HFFc6 (cell line): ENCODE data around the gene RPS19. TPM values are rescaled to one million over a fixed set of nuclear protein-coding genes. Genes with fewer than 3 reads are reported as not detected.

ENCODE experiments used
- DNase-seq: peaks from one replicate; pipeline ENCODE4 v3.0.0-alpha.2; 2018
- H3K27ac Mint-ChIP-seq: 2 replicates; pipeline ENCODE4 v1.8.0; 2020; ENCODE audit warnings: mild to moderate bottlenecking, mixed read lengths
- H3K27me3 Mint-ChIP-seq: 2 replicates; pipeline ENCODE4 v1.8.0; 2021; ENCODE audit warnings: mild to moderate bottlenecking, moderate library complexity, mixed read lengths; ENCODE audit not compliant: insufficient read depth
- H3K36me3 Mint-ChIP-seq: 2 replicates; pipeline ENCODE4 v1.8.0; 2021; ENCODE audit warnings: low read depth, mixed read lengths
- H3K4me1 Mint-ChIP-seq: 2 replicates; pipeline ENCODE4 v1.8.0; 2020; ENCODE audit warnings: low read depth, mixed read lengths
- H3K4me3 Mint-ChIP-seq: 2 replicates; pipeline ENCODE4 v1.8.0; 2020; ENCODE audit warnings: mild to moderate bottlenecking, moderate library complexity, mixed read lengths
- H3K9me3 Mint-ChIP-seq: 2 replicates; pipeline ENCODE4 v1.8.0; 2020; ENCODE audit warnings: mild to moderate bottlenecking, mixed read lengths
- total RNA-seq, 6 experiments: library from RNA; stranded (reverse); fragmentation: NEBNext Ultra II Directional; extraction: Animal tissue kit (Norgen Biotek cat#: 25700); gene quantifications; 2 replicates in 1 of 6; 3 replicates in 5 of 6; pipeline ENCODE4 v1.2.3, GENCODE V29; 2021
- TF ChIP-seq, protein P1 (sequence below): fragments of 200-600 bp; sonication (generic); IDR thresholded peaks from 2 replicates; pipeline ENCODE4 v1.5.0; 2021; ENCODE audit warnings: antibody characterized with exemption, mild to moderate bottlenecking

Gene RPS19
- total RNA-seq, 6 experiments from 2014 or later = 2,312 to 2,495 (median 2,438) TPM

DNA sequence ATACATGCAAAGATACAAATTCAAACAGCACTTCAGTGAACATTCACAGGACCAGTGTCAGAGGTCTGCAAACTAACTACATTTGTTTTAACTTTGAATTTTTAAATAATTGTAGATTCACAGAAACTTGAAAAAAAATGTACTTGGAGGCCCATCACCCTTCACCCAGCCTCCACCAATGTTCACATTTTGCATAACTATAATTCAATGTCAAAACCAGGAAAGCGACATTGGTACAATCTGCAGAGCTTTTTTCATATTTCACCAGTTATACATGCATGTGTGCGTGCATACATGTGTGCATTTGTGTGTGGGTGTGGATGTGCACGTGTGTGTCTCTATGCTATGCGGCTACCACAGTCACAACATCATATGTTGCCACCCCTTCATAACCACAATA is 44.8 kb upstream of the RPS19 start:
- TF ChIP-seq, protein P1, sequence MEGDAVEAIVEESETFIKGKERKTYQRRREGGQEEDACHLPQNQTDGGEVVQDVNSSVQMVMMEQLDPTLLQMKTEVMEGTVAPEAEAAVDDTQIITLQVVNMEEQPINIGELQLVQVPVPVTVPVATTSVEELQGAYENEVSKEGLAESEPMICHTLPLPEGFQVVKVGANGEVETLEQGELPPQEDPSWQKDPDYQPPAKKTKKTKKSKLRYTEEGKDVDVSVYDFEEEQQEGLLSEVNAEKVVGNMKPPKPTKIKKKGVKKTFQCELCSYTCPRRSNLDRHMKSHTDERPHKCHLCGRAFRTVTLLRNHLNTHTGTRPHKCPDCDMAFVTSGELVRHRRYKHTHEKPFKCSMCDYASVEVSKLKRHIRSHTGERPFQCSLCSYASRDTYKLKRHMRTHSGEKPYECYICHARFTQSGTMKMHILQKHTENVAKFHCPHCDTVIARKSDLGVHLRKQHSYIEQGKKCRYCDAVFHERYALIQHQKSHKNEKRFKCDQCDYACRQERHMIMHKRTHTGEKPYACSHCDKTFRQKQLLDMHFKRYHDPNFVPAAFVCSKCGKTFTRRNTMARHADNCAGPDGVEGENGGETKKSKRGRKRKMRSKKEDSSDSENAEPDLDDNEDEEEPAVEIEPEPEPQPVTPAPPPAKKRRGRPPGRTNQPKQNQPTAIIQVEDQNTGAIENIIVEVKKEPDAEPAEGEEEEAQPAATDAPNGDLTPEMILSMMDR = no peak
- H3K36me3 Mint-ChIP-seq = no peaks in the 10 kb centered on the region
- H3K27me3 Mint-ChIP-seq = peaks cover 11% of the 10 kb centered on the region
- no peak for DNase-seq
- no peaks in the 10 kb centered on the region for H3K4me1 Mint-ChIP-seq
- H3K9me3 Mint-ChIP-seq = no peaks in the 10 kb centered on the region
- no peak overlapping the region for H3K27ac Mint-ChIP-seq
- no peak overlapping the region for H3K4me3 Mint-ChIP-seq

DNA sequence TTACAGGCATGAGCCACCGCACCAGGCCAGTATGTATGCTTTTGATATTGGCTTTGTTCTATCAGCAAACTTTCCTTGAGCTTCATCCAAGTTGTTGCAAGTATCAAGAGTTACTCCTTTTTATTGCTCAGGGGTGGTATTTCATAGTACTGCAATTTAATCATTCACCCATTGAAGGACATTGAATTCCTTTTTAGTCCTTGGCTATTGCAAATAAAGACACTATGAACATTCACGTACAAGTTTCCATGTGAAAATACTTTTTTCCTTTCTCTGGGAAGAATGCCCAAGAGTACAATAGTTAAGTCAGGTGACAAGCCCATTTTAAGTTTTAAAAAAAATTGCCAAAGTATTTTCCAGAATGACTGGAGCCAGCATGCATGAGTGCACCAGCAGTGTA is 43.3 kb upstream of the RPS19 start:
- no peak overlapping the region for H3K4me3 Mint-ChIP-seq
- H3K9me3 Mint-ChIP-seq = no peaks in the 10 kb centered on the region
- no peaks in the 10 kb centered on the region for H3K36me3 Mint-ChIP-seq
- DNase-seq = no peak
- no peak overlapping the region for H3K27ac Mint-ChIP-seq
- peaks cover 16% of the 10 kb centered on the region for H3K27me3 Mint-ChIP-seq
- TF ChIP-seq, protein P1 = no peak
- H3K4me1 Mint-ChIP-seq = no peaks in the 10 kb centered on the region

DNA sequence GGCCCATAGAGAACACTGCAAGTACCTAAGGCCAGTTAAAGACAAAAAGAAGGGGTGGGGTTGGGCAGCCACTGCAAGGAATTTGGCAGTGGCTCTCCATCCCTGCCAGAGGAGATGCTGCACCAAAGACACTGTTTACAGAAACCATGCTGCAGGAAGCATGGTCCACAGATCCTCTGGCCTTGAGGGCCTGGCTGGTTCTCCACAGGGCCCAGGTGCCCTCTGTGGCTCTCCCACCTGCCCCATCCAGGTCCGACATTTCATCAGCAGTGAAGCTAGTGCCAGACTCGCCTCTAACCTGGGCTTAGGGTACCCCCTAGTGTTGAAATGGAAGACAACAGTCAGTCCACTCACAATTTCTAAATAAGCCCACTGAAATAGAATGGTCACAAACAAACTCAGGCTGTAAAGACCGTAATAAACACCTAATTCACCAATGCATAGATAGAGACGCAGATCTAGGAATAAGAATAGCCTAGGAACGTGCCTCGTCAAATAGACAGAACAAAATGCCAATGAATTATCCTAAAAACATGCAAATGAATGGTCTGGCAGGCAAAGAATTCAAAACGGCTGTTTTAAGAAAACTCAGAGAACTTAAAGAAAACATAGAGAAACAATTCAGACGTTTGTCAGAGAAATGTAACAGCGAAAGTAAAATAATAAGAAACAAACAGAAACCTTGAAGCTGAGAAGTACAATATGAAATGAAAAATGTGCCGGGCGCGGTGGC is 38.9 kb upstream of the RPS19 start:
- no peak overlapping the region for H3K4me3 Mint-ChIP-seq
- no peaks in the 10 kb centered on the region for H3K4me1 Mint-ChIP-seq
- DNase-seq = peak; percentile 23
- no peaks in the 10 kb centered on the region for H3K36me3 Mint-ChIP-seq
- TF ChIP-seq, protein P1 = peak; percentile 82
- no peaks in the 10 kb centered on the region for H3K9me3 Mint-ChIP-seq
- H3K27ac Mint-ChIP-seq = no peak overlapping the region
- H3K27me3 Mint-ChIP-seq = peaks cover 26% of the 10 kb centered on the region

DNA sequence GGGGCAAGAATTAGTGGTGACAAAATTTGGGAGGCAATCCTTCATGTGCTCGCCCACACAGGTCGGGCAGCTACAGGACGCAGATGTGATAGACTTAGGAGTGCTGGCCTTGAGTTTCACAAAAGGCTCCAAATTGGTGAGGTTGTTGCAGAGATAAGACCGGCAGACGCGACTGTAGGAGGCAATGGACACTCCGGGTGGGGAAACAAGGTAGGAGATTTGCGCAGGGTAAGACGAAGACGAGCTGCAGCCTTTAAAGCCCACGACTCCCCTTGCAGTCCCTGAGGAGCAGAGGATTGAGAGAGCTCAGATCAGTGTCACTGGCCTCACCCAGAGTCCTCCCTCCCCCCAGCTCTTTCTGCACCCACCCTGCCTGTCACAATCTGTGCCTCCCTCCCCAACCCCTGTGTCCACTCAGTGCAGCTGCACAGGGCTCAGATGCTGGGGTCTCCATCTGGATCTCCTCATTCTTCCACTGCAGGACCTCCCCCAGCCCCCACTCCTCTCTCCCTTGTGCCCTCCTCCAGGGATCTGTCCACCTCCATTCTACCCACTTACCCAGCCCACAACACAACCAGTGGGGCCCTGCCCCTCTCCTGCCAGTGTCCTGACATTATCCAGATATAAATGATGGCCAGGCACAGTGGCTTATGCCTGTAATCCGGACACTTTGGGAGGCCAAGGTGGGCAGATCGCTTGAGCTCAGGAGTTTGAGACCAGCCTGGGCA is 21.9 kb upstream of the RPS19 start:
- Mint-ChIP-seq H3K27ac (no peak overlapping the region), H3K27me3 (peaks cover 24% of the 10 kb centered on the region), H3K4me3 (no peak overlapping the region), H3K4me1 (no peaks in the 10 kb centered on the region), H3K9me3 (no peaks in the 10 kb centered on the region), H3K36me3 (no peaks in the 10 kb centered on the region)
- TF ChIP-seq, protein P1 = no peak
- no peak for DNase-seq

DNA sequence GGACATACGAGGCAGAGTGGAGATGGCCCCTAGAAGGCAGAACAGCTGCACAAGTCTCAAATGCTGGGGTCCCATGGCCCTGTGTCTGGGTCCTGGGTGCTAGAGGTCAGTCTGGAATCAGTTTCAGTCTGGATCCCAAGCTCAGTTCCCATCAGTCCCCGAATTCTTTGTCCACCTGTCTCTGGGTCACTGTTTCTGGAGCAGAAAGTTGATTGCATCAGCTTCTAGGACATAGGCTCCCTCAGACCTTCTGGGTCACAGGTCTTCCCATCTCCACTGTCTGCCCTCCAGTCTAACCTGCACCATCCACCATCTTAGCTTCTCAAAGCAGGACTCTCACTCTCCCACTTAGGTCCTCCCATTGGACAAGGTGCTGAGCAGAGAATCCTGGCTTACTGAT is 20.8 kb upstream of the RPS19 start:
- TF ChIP-seq, protein P1 = no peak
- Mint-ChIP-seq H3K4me3 (no peak overlapping the region), H3K27ac (no peak overlapping the region), H3K4me1 (no peaks in the 10 kb centered on the region), H3K9me3 (peaks cover 2% of the 10 kb centered on the region), H3K27me3 (peaks cover 27% of the 10 kb centered on the region), H3K36me3 (no peaks in the 10 kb centered on the region)
- no peak for DNase-seq
